ENCODE measurements around the gene CELF4. TPM values are rescaled to one million over a fixed set of nuclear protein-coding genes. Genes with fewer than 3 reads are reported as not detected.

CELF4 gene
- total and polyA plus RNA-seq, 10 of the 15 experiments (the other 5 are each of a cell fraction or from before 2014, with no cell fraction given) = 0.03 to 0.32 TPM; not detected in 8

GRCh38 chr18:37483984-37484819 is 81.4 kb downstream of the CELF4 start:
- Histone ChIP-seq H3K27ac (ENCODE audit: control insufficient read depth, insufficient read depth) (no peak overlapping the region), H3K9me3 (replicated peaks; ENCODE audit: control insufficient read depth, insufficient read depth, low read length) (no peaks in the 10 kb centered on the region), H4K20me1 (ENCODE audit: control insufficient read depth, insufficient read depth) (no peaks in the 10 kb centered on the region), H3K36me3 (ENCODE audit: control insufficient read depth in 2 of 2, insufficient read depth in 2 of 2, low read length in 1 of 2) (no peaks in the 10 kb centered on the region), H3K4me3 (no peak overlapping the region), H2AFZ (ENCODE audit: control insufficient read depth, low read depth, low read length) (no peak overlapping the region), H3K9ac (ENCODE audit: control insufficient read depth, insufficient read depth, low read length) (no peak overlapping the region), H3K79me2 (ENCODE audit: control insufficient read depth, insufficient read depth, low read length) (no peaks in the 10 kb centered on the region), H3K4me1 (ENCODE audit: control insufficient read depth, insufficient read depth, low read length) (no peaks in the 10 kb centered on the region), H3K4me2 (ENCODE audit: control insufficient read depth, insufficient read depth) (no peak overlapping the region), H3K27me3 (replicated peaks in 1 of 2; ENCODE audit: control insufficient read depth in 2 of 2, insufficient read depth in 2 of 2, low read length in 1 of 2) (peaks cover 3 to 7% of the 10 kb centered on the region in 2 experiments; a peak in 3 of 4 replicates)
- RAD21 ChIA-PET (ENCODE audit: unreplicated experiment) = no interaction called here
- DNase-seq (ENCODE audit: low read depth, low spot score) = no peak
- SMC1A ChIA-PET (ENCODE audit: uncharacterized antibody, unreplicated experiment) = no interaction called here
- no peak for ATAC-seq
- in situ Hi-C loops (cut with MboI) = no loop called here
- TF ChIP-seq POU2F2 (IDR thresholded peaks at IDR 0.05; ENCODE audit: borderline replicate concordance, low read depth, low read length) (no peak), CEBPB (IDR thresholded peaks at IDR 0.05; ENCODE audit: borderline replicate concordance in 1 of 2, low read depth in 2 of 2, low read length in 2 of 2) (no peak), CHD2 (IDR thresholded peaks at IDR 0.05; ENCODE audit: borderline replicate concordance, low read depth, low read length) (no peak), MEF2A (IDR thresholded peaks at IDR 0.05; ENCODE audit: insufficient read depth, low read depth, low read length) (no peak), HDGF (IDR thresholded peaks at IDR 0.05) (no peak), NFYB (IDR thresholded peaks at IDR 0.05; ENCODE audit: insufficient read depth, low read depth, low read length) (no peak), TAF1 (IDR thresholded peaks at IDR 0.05; ENCODE audit: borderline replicate concordance, low read depth, low read length) (no peak)
- TF ChIP-seq, protein P1, sequence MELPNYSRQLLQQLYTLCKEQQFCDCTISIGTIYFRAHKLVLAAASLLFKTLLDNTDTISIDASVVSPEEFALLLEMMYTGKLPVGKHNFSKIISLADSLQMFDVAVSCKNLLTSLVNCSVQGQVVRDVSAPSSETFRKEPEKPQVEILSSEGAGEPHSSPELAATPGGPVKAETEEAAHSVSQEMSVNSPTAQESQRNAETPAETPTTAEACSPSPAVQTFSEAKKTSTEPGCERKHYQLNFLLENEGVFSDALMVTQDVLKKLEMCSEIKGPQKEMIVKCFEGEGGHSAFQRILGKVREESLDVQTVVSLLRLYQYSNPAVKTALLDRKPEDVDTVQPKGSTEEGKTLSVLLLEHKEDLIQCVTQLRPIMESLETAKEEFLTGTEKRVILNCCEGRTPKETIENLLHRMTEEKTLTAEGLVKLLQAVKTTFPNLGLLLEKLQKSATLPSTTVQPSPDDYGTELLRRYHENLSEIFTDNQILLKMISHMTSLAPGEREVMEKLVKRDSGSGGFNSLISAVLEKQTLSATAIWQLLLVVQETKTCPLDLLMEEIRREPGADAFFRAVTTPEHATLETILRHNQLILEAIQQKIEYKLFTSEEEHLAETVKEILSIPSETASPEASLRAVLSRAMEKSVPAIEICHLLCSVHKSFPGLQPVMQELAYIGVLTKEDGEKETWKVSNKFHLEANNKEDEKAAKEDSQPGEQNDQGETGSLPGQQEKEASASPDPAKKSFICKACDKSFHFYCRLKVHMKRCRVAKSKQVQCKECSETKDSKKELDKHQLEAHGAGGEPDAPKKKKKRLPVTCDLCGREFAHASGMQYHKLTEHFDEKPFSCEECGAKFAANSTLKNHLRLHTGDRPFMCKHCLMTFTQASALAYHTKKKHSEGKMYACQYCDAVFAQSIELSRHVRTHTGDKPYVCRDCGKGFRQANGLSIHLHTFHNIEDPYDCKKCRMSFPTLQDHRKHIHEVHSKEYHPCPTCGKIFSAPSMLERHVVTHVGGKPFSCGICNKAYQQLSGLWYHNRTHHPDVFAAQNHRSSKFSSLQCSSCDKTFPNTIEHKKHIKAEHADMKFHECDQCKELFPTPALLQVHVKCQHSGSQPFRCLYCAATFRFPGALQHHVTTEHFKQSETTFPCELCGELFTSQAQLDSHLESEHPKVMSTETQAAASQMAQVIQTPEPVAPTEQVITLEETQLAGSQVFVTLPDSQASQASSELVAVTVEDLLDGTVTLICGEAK (IDR thresholded peaks at IDR 0.05; ENCODE audit: borderline replicate concordance) = no peak
- TF ChIP-seq, protein P2, sequence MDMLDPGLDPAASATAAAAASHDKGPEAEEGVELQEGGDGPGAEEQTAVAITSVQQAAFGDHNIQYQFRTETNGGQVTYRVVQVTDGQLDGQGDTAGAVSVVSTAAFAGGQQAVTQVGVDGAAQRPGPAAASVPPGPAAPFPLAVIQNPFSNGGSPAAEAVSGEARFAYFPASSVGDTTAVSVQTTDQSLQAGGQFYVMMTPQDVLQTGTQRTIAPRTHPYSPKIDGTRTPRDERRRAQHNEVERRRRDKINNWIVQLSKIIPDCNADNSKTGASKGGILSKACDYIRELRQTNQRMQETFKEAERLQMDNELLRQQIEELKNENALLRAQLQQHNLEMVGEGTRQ (IDR thresholded peaks at IDR 0.05; ENCODE audit: borderline replicate concordance, low read depth, low read length) = no peak
- POLR2A ChIA-PET = no interaction called here
- BruUV-seq (replicated peaks) = no TSS peak
- CTCF ChIA-PET = interaction anchor here (1.0 kb wide), 1 partner anchor 141 kb away, joined by 3 read pairs; no protein-coding TSS in a partner anchor
- no peak for FAIRE-seq
- 35% methylated on average over 17 of the region's 17 CpGs for WGBS (ENCODE audit: insufficient coverage, insufficient replicate concordance, low lambda C conversion rate, missing lambda C conversion rate)
- intact Hi-C loops (cut with micrococcal nuclease; ENCODE audit: unreplicated experiment) = no loop called here

Measured in GM12878 (cell line).